HG02763 (cell line): ENCODE data around the gene FMNL2.

Experiments
- ATAC-seq: cut with Tn5 transposase; IDR thresholded peaks from one replicate; pipeline ENCODE4 v1.9.1; 2021; ENCODE audit warnings: mild to moderate bottlenecking, moderate library complexity; ENCODE audit not compliant: unreplicated experiment

The FMNL2 gene

GRCh38 chr2:152630466-152630865, 295.5 kb downstream of the FMNL2 start:
- ATAC-seq, result no peak

GRCh38 chr2:152632736-152633135, 297.8 kb downstream of the FMNL2 start:
- no peak for ATAC-seq

GRCh38 chr2:152635635-152636298, 300.8 kb downstream of the FMNL2 start:
- ATAC-seq, result peak; percentile 54

GRCh38 chr2:152637251-152637650, 302.3 kb downstream of the FMNL2 start:
- ATAC-seq, result no peak

- ATAC-seq, result no peak
Observed at GRCh38 chr2:152638056-152638455, 303.1 kb downstream of the FMNL2 start.

GRCh38 chr2:152638590-152638989, 303.6 kb downstream of the FMNL2 start:
- ATAC-seq, result no peak

- ATAC-seq, result no peak
Observed at GRCh38 chr2:152644189-152644873, 309.4 kb downstream of the FMNL2 start.

- no peak for ATAC-seq
Observed at GRCh38 chr2:152646264-152646663, 311.3 kb downstream of the FMNL2 start.

- ATAC-seq, result no peak
Observed at GRCh38 chr2:152646775-152647174, 311.8 kb downstream of the FMNL2 start.

GRCh38 chr2:152647552-152647951, 312.6 kb downstream of the FMNL2 start:
- ATAC-seq, result no peak

GRCh38 chr2:152648336-152648735, 313.4 kb downstream of the FMNL2 start:
- no peak for ATAC-seq

- ATAC-seq, result no peak
Observed at GRCh38 chr2:152649997-152650396, 315.0 kb downstream of the FMNL2 start.

GRCh38 chr2:152650768-152651371, 315.9 kb downstream of the FMNL2 start:
- ATAC-seq, result no peak

GRCh38 chr2:152651834-152652233, 316.9 kb downstream of the FMNL2 start:
- ATAC-seq, result no peak

- ATAC-seq, result no peak
Observed at GRCh38 chr2:152655880-152656279, 320.9 kb downstream of the FMNL2 start.

GRCh38 chr2:152657043-152657442, 322.1 kb downstream of the FMNL2 start:
- peak; percentile 55 for ATAC-seq

GRCh38 chr2:152658221-152658620, 323.2 kb downstream of the FMNL2 start:
- no peak for ATAC-seq

GRCh38 chr2:152661076-152661475, 326.1 kb downstream of the FMNL2 start:
- no peak for ATAC-seq

GRCh38 chr2:152664725-152665124, 329.8 kb downstream of the FMNL2 start:
- ATAC-seq, result no peak

- no peak for ATAC-seq
Observed at GRCh38 chr2:152674334-152674733, 339.4 kb downstream of the FMNL2 start.

GRCh38 chr2:152676461-152676860, 341.5 kb downstream of the FMNL2 start:
- no peak for ATAC-seq

GRCh38 chr2:152678808-152679207, 343.8 kb downstream of the FMNL2 start:
- ATAC-seq, result no peak
